ENCODE measurements around the gene PPEF1. TPM values are rescaled to one million over a fixed set of nuclear protein-coding genes. Genes with fewer than 3 reads are reported as not detected.
"Not testable (repeated sequence)": the region's sequence is repeated elsewhere in the genome, so short reads cannot be mapped to it uniquely, and the experiment has no call there.

Gene PPEF1
- total and polyA plus RNA-seq, 2 donors = 0.28 to 1.1 TPM

GRCh38 chrX:18725310-18725943, 18.0 kb downstream of the PPEF1 start:
- DNase-seq (ENCODE audit: low read depth in 6 of 9, low spot score in 9 of 9) = peak in 1 of 9 donors; percentile 25
- peaks cover 0 to 3% of the 10 kb centered on the region in 2 donors for H3K4me1 ChIP-seq (ENCODE audit: control insufficient read depth in 2 of 2, insufficient read depth in 2 of 2, low read length in 2 of 2)
- H3K27ac ChIP-seq (ENCODE audit: low read depth in 1 of 2, low read length in 1 of 2) = no peak overlapping the region
- WGBS = 62% methylated on average over 8 of the region's 8 CpGs
- H3K27me3 ChIP-seq (ENCODE audit: control insufficient read depth in 2 of 2, insufficient read depth in 1 of 2, low read length in 1 of 2) = no peaks in the 10 kb centered on the region
- no peaks in the 10 kb centered on the region for H3K9me3 ChIP-seq (ENCODE audit: control insufficient read depth in 2 of 2, insufficient read depth in 1 of 2, low read length in 1 of 2)
- H3K4me3 ChIP-seq (ENCODE audit: low read length in 2 of 2) = no peak overlapping the region
- no peaks in the 10 kb centered on the region for H3K36me3 ChIP-seq (ENCODE audit: control insufficient read depth in 2 of 2, insufficient read depth in 2 of 2, low read length in 1 of 2)

GRCh38 chrX:18733287-18733686, 25.8 kb downstream of the PPEF1 start:
- no peaks in the 10 kb centered on the region for H3K36me3 ChIP-seq (ENCODE audit: control insufficient read depth in 2 of 2, insufficient read depth in 2 of 2, low read length in 1 of 2)
- no peak overlapping the region for H3K4me3 ChIP-seq (ENCODE audit: low read length in 2 of 2)
- WGBS = 80% methylated on average over 4 of the region's 4 CpGs
- H3K27me3 ChIP-seq (ENCODE audit: control insufficient read depth in 2 of 2, insufficient read depth in 1 of 2, low read length in 1 of 2) = no peaks in the 10 kb centered on the region
- DNase-seq (ENCODE audit: low read depth in 6 of 9, low spot score in 9 of 9) = no peak
- H3K4me1 ChIP-seq (ENCODE audit: control insufficient read depth in 2 of 2, insufficient read depth in 2 of 2, low read length in 2 of 2) = no peaks in the 10 kb centered on the region
- no peaks in the 10 kb centered on the region for H3K9me3 ChIP-seq (ENCODE audit: control insufficient read depth in 2 of 2, insufficient read depth in 1 of 2, low read length in 1 of 2)
- no peak overlapping the region for H3K27ac ChIP-seq (ENCODE audit: low read depth in 1 of 2, low read length in 1 of 2)

- WGBS = 93% methylated on average over 6 of the region's 6 CpGs
Measured at GRCh38 chrX:18739609-18740008, 32.2 kb downstream of the PPEF1 start.

GRCh38 chrX:18748499-18748898, 41.1 kb downstream of the PPEF1 start:
- no peaks in the 10 kb centered on the region for H3K4me1 ChIP-seq (ENCODE audit: control insufficient read depth in 2 of 2, insufficient read depth in 2 of 2, low read length in 2 of 2)
- no peaks in the 10 kb centered on the region for H3K36me3 ChIP-seq (ENCODE audit: control insufficient read depth in 2 of 2, insufficient read depth in 2 of 2, low read length in 1 of 2)
- no peak overlapping the region for H3K27ac ChIP-seq (ENCODE audit: low read depth in 1 of 2, low read length in 1 of 2)
- H3K9me3 ChIP-seq (ENCODE audit: control insufficient read depth in 2 of 2, insufficient read depth in 1 of 2, low read length in 1 of 2) = no peaks in the 10 kb centered on the region
- 93% methylated on average over 2 of the region's 2 CpGs for whole genome bisulfite sequencing
- DNase-seq (ENCODE audit: low read depth in 6 of 9, low spot score in 9 of 9) = no peak
- H3K27me3 ChIP-seq (ENCODE audit: control insufficient read depth in 2 of 2, insufficient read depth in 1 of 2, low read length in 1 of 2) = no peaks in the 10 kb centered on the region
- H3K4me3 ChIP-seq (ENCODE audit: low read length in 2 of 2) = no peak overlapping the region

More at GRCh38 chrX:18739609-18740008, 32.2 kb downstream of the PPEF1 start:
- not testable (repeated sequence) for H3K4me3 ChIP-seq (ENCODE audit: low read length in 2 of 2); H3K27ac ChIP-seq (ENCODE audit: low read depth in 1 of 2, low read length in 1 of 2); H3K4me1 ChIP-seq (ENCODE audit: control insufficient read depth in 2 of 2, insufficient read depth in 2 of 2, low read length in 2 of 2); DNase-seq (ENCODE audit: low read depth in 6 of 9, low spot score in 9 of 9); H3K36me3 ChIP-seq (ENCODE audit: control insufficient read depth in 2 of 2, insufficient read depth in 2 of 2, low read length in 1 of 2); H3K27me3 ChIP-seq (ENCODE audit: control insufficient read depth in 2 of 2, insufficient read depth in 1 of 2, low read length in 1 of 2); H3K9me3 ChIP-seq (ENCODE audit: control insufficient read depth in 2 of 2, insufficient read depth in 1 of 2, low read length in 1 of 2)

- Histone ChIP-seq H3K27ac (ENCODE audit: low read depth in 1 of 2, low read length in 1 of 2) (no peak overlapping the region), H3K9me3 (ENCODE audit: control insufficient read depth in 2 of 2, insufficient read depth in 1 of 2, low read length in 1 of 2) (no peaks in the 10 kb centered on the region), H3K27me3 (ENCODE audit: control insufficient read depth in 2 of 2, insufficient read depth in 1 of 2, low read length in 1 of 2) (no peaks in the 10 kb centered on the region), H3K36me3 (ENCODE audit: control insufficient read depth in 2 of 2, insufficient read depth in 2 of 2, low read length in 1 of 2) (no peaks in the 10 kb centered on the region), H3K4me1 (ENCODE audit: control insufficient read depth in 2 of 2, insufficient read depth in 2 of 2, low read length in 2 of 2) (no peaks in the 10 kb centered on the region), H3K4me3 (ENCODE audit: low read length in 2 of 2) (no peak overlapping the region)
- no peak for DNase-seq (ENCODE audit: low read depth in 6 of 9, low spot score in 9 of 9)
- WGBS = over 99% methylated on average over 2 of the region's 2 CpGs
Measured at GRCh38 chrX:18753631-18754030, 46.2 kb downstream of the PPEF1 start.

GRCh38 chrX:18755651-18756050, 48.2 kb downstream of the PPEF1 start:
- Histone ChIP-seq H3K36me3 (ENCODE audit: control insufficient read depth in 2 of 2, insufficient read depth in 2 of 2, low read length in 1 of 2) (no peaks in the 10 kb centered on the region), H3K27me3 (ENCODE audit: control insufficient read depth in 2 of 2, insufficient read depth in 1 of 2, low read length in 1 of 2) (no peaks in the 10 kb centered on the region), H3K27ac (ENCODE audit: low read depth in 1 of 2, low read length in 1 of 2) (no peak overlapping the region), H3K4me3 (ENCODE audit: low read length in 2 of 2) (no peak overlapping the region), H3K4me1 (ENCODE audit: control insufficient read depth in 2 of 2, insufficient read depth in 2 of 2, low read length in 2 of 2) (no peaks in the 10 kb centered on the region), H3K9me3 (ENCODE audit: control insufficient read depth in 2 of 2, insufficient read depth in 1 of 2, low read length in 1 of 2) (no peaks in the 10 kb centered on the region)
- 42% methylated on average over 4 of the region's 4 CpGs for WGBS
- no peak for DNase-seq (ENCODE audit: low read depth in 6 of 9, low spot score in 9 of 9)

- Histone ChIP-seq H3K27me3 (ENCODE audit: control insufficient read depth in 2 of 2, insufficient read depth in 1 of 2, low read length in 1 of 2) (no peaks in the 10 kb centered on the region), H3K4me3 (ENCODE audit: low read length in 2 of 2) (no peak overlapping the region), H3K4me1 (ENCODE audit: control insufficient read depth in 2 of 2, insufficient read depth in 2 of 2, low read length in 2 of 2) (no peaks in the 10 kb centered on the region), H3K36me3 (ENCODE audit: control insufficient read depth in 2 of 2, insufficient read depth in 2 of 2, low read length in 1 of 2) (no peaks in the 10 kb centered on the region), H3K27ac (ENCODE audit: low read depth in 1 of 2, low read length in 1 of 2) (no peak overlapping the region), H3K9me3 (ENCODE audit: control insufficient read depth in 2 of 2, insufficient read depth in 1 of 2, low read length in 1 of 2) (no peaks in the 10 kb centered on the region)
- no peak for DNase-seq (ENCODE audit: low read depth in 6 of 9, low spot score in 9 of 9)
- WGBS = 91% methylated on average over 11 of the region's 11 CpGs
Measured at GRCh38 chrX:18757956-18758932, 50.8 kb downstream of the PPEF1 start.

GRCh38 chrX:18761750-18762149, 54.3 kb downstream of the PPEF1 start:
- no peak for DNase-seq (ENCODE audit: low read depth in 6 of 9, low spot score in 9 of 9)
- H3K27me3 ChIP-seq (ENCODE audit: control insufficient read depth in 2 of 2, insufficient read depth in 1 of 2, low read length in 1 of 2) = no peaks in the 10 kb centered on the region
- H3K9me3 ChIP-seq (ENCODE audit: control insufficient read depth in 2 of 2, insufficient read depth in 1 of 2, low read length in 1 of 2) = no peaks in the 10 kb centered on the region
- H3K27ac ChIP-seq (ENCODE audit: low read depth in 1 of 2, low read length in 1 of 2) = no peak overlapping the region
- 97% methylated on average over 3 of the region's 3 CpGs for WGBS
- no peaks in the 10 kb centered on the region for H3K4me1 ChIP-seq (ENCODE audit: control insufficient read depth in 2 of 2, insufficient read depth in 2 of 2, low read length in 2 of 2)
- no peaks in the 10 kb centered on the region for H3K36me3 ChIP-seq (ENCODE audit: control insufficient read depth in 2 of 2, insufficient read depth in 2 of 2, low read length in 1 of 2)
- no peak overlapping the region for H3K4me3 ChIP-seq (ENCODE audit: low read length in 2 of 2)

GRCh38 chrX:18763106-18763505, 55.7 kb downstream of the PPEF1 start:
- not testable (repeated sequence) for H3K4me3 ChIP-seq (ENCODE audit: low read length in 2 of 2); H3K4me1 ChIP-seq (ENCODE audit: control insufficient read depth in 2 of 2, insufficient read depth in 2 of 2, low read length in 2 of 2); H3K27ac ChIP-seq (ENCODE audit: low read depth in 1 of 2, low read length in 1 of 2); DNase-seq (ENCODE audit: low read depth in 6 of 9, low spot score in 9 of 9); H3K36me3 ChIP-seq (ENCODE audit: control insufficient read depth in 2 of 2, insufficient read depth in 2 of 2, low read length in 1 of 2); H3K9me3 ChIP-seq (ENCODE audit: control insufficient read depth in 2 of 2, insufficient read depth in 1 of 2, low read length in 1 of 2); H3K27me3 ChIP-seq (ENCODE audit: control insufficient read depth in 2 of 2, insufficient read depth in 1 of 2, low read length in 1 of 2)
- 87% methylated on average over 3 of the region's 3 CpGs for WGBS
